Measurements from ENCODE around the gene L2HGDH.

The L2HGDH gene

GRCh38 chr14:50301914-50302313 lies 10.1 kb downstream of the L2HGDH start:
- Histone ChIP-seq H3K27ac (ENCODE audit: low read depth, low read length, poor library complexity, severe bottlenecking) (no peak overlapping the region), H3K4me2 (ENCODE audit: low read length) (no peak overlapping the region), H4K20me1 (ENCODE audit: insufficient read depth, low read length) (no peaks in the 10 kb centered on the region), H3K9ac (ENCODE audit: low read length) (no peak overlapping the region), H3K79me2 (ENCODE audit: insufficient read depth, low read length) (peaks cover 5% of the 10 kb centered on the region; the same call in 1 of the 2 replicates), H3K9me2 (ENCODE audit: low read depth, low read length) (no peaks in the 10 kb centered on the region), H3K27me3 (ENCODE audit: insufficient read depth, low read length) (no peaks in the 10 kb centered on the region), H3F3A (ENCODE audit: insufficient read depth, low read length) (no peaks in the 10 kb centered on the region), H3K4me3 (ENCODE audit: low read depth, low read length, poor library complexity, severe bottlenecking) (no peak overlapping the region), H2AFZ (ENCODE audit: low read length) (no peak overlapping the region), H3K4me1 (ENCODE audit: insufficient read depth, low read length, severe bottlenecking) (peaks cover 6% of the 10 kb centered on the region), H3K36me3 (ENCODE audit: insufficient read depth, low read length) (peaks cover 27% of the 10 kb centered on the region), H3K9me3 (ENCODE audit: low read length) (no peaks in the 10 kb centered on the region)
- no peak for TF ChIP-seq CTCF (IDR thresholded peaks at IDR 0.05; ENCODE audit: low read length)
- no peak for TF ChIP-seq EZH2 (IDR thresholded peaks at IDR 0.05; ENCODE audit: borderline replicate concordance, low read length)

DNA sequence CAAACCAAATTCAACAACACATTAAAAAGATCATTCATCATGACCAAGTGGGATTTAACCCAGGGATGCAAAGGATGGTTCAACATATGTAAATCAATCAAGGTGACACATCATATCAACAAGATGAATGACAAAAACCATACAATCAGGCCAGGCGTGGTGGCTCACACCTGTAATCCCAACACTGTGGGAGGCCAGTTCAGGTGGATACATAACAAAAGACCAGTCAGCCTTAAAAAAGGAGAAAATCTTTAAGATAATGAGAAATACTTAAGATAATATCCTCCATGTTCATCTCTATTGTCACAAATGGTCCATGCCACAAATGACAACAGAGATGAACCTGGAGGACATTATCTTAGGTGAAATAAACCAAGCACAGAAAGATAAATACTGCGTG lies 12.4 kb downstream of the L2HGDH start:
- Histone ChIP-seq H3K27me3 (ENCODE audit: insufficient read depth, low read length) (no peaks in the 10 kb centered on the region), H3K27ac (ENCODE audit: low read depth, low read length, poor library complexity, severe bottlenecking) (no peak overlapping the region), H3K4me3 (ENCODE audit: low read depth, low read length, poor library complexity, severe bottlenecking) (no peak overlapping the region), H3F3A (ENCODE audit: insufficient read depth, low read length) (no peaks in the 10 kb centered on the region), H4K20me1 (ENCODE audit: insufficient read depth, low read length) (no peaks in the 10 kb centered on the region), H3K36me3 (ENCODE audit: insufficient read depth, low read length) (peaks cover 32% of the 10 kb centered on the region), H2AFZ (ENCODE audit: low read length) (no peak overlapping the region), H3K79me2 (ENCODE audit: insufficient read depth, low read length) (peaks cover 9% of the 10 kb centered on the region; the same call in 1 of the 2 replicates), H3K9me3 (ENCODE audit: low read length) (no peaks in the 10 kb centered on the region), H3K9ac (ENCODE audit: low read length) (no peak overlapping the region), H3K4me2 (ENCODE audit: low read length) (no peak overlapping the region), H3K9me2 (ENCODE audit: low read depth, low read length) (no peaks in the 10 kb centered on the region), H3K4me1 (ENCODE audit: insufficient read depth, low read length, severe bottlenecking) (peaks cover 6% of the 10 kb centered on the region)
- TF ChIP-seq EZH2 (IDR thresholded peaks at IDR 0.05; ENCODE audit: borderline replicate concordance, low read length) (no peak), CTCF (IDR thresholded peaks at IDR 0.05; ENCODE audit: low read length) (no peak)

DNA sequence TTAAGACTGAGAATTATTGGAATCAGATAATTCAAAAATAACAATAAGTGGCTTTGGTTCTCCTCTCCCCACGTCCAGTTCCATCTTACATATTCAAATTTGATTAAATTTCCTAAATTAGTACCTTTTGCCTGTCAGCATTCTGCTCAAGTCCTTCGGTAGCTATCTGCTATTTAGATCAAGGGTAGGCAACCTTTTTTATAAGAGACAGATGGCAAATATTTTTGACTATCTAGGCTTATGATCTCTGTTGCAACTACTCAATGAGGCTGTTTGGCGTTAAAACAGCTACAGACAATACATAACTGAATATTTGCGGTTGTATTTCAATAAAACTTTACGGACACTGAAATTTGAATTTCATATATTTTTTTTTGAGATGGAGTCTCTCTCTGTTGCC lies 21.7 kb downstream of the L2HGDH start:
- H4K20me1 ChIP-seq (ENCODE audit: insufficient read depth, low read length), result no peaks in the 10 kb centered on the region
- no peaks in the 10 kb centered on the region for H3K79me2 ChIP-seq (ENCODE audit: insufficient read depth, low read length)
- H3K9me3 ChIP-seq (ENCODE audit: low read length), result peaks cover 3% of the 10 kb centered on the region; the same call in 1 of the 2 replicates
- H3K27ac ChIP-seq (ENCODE audit: low read depth, low read length, poor library complexity, severe bottlenecking), result no peak overlapping the region
- H3K36me3 ChIP-seq (ENCODE audit: insufficient read depth, low read length), result peaks cover 28% of the 10 kb centered on the region
- H3K9ac ChIP-seq (ENCODE audit: low read length), result no peak overlapping the region
- no peaks in the 10 kb centered on the region for H3K4me1 ChIP-seq (ENCODE audit: insufficient read depth, low read length, severe bottlenecking)
- H3F3A ChIP-seq (ENCODE audit: insufficient read depth, low read length), result no peaks in the 10 kb centered on the region
- no peak overlapping the region for H2AFZ ChIP-seq (ENCODE audit: low read length)
- no peak overlapping the region for H3K4me2 ChIP-seq (ENCODE audit: low read length)
- H3K4me3 ChIP-seq (ENCODE audit: low read depth, low read length, poor library complexity, severe bottlenecking), result no peak overlapping the region
- no peaks in the 10 kb centered on the region for H3K9me2 ChIP-seq (ENCODE audit: low read depth, low read length)
- H3K27me3 ChIP-seq (ENCODE audit: insufficient read depth, low read length), result no peaks in the 10 kb centered on the region
- TF ChIP-seq CTCF (IDR thresholded peaks at IDR 0.05; ENCODE audit: low read length) (no peak), EZH2 (IDR thresholded peaks at IDR 0.05; ENCODE audit: borderline replicate concordance, low read length) (no peak)

Measured in OCI-LY1 (cell line).